ENCODE data around the gene KRTAP4-7. TPM values are rescaled to one million over a fixed set of nuclear protein-coding genes. Genes with fewer than 3 reads are reported as not detected.
"Not testable (repeated sequence)": the region's sequence is repeated elsewhere in the genome, so short reads cannot be mapped to it uniquely, and the experiment has no call there.

KRTAP4-7 gene
- total RNA-seq, 1 experiment from 2014 or later = not detected

GRCh38 chr17:41096055-41096454 lies 12.1 kb downstream of the KRTAP4-7 start:
- no peaks in the 10 kb centered on the region for H3K27me3 Mint-ChIP-seq (ENCODE audit: unreplicated experiment)
- TF ChIP-seq CTCF (IDR thresholded peaks at IDR 0.05; ENCODE audit: unreplicated experiment) = no peak
- no TSS peak for BruUV-seq (replicated peaks)
- CTCF ChIA-PET = no interaction called here
- H3K4me3 Mint-ChIP-seq (ENCODE audit: low read depth, unreplicated experiment) = no peak overlapping the region
- intact Hi-C loops (cut with micrococcal nuclease; ENCODE audit: unreplicated experiment) = no loop called here
- no peak for DNase-seq
- H3K36me3 Mint-ChIP-seq (ENCODE audit: insufficient read depth, unreplicated experiment) = no peaks in the 10 kb centered on the region
- no peak overlapping the region for H3K27ac Mint-ChIP-seq (ENCODE audit: unreplicated experiment)
- peaks cover 3% of the 10 kb centered on the region for H3K9me3 Mint-ChIP-seq (ENCODE audit: low read depth, unreplicated experiment)
- H3K4me1 Mint-ChIP-seq (ENCODE audit: low read depth, unreplicated experiment) = peaks cover 41% of the 10 kb centered on the region

- no TSS peak for BruUV-seq (replicated peaks)
- no peak within 1 kb of the TSS for H3K4me3 Mint-ChIP-seq (ENCODE audit: low read depth, unreplicated experiment)
- H3K36me3 Mint-ChIP-seq (ENCODE audit: insufficient read depth, unreplicated experiment) = no peaks in the 10 kb centered on the region
- no peak for TF ChIP-seq CTCF (IDR thresholded peaks at IDR 0.05; ENCODE audit: unreplicated experiment)
- intact Hi-C loops (cut with micrococcal nuclease; ENCODE audit: unreplicated experiment) = no loop called here
- no peak for DNase-seq
- no peaks in the 10 kb centered on the region for H3K27me3 Mint-ChIP-seq (ENCODE audit: unreplicated experiment)
- H3K27ac Mint-ChIP-seq (ENCODE audit: unreplicated experiment) = no peak within 1 kb of the TSS
- peaks cover 1% of the 10 kb centered on the region for H3K9me3 Mint-ChIP-seq (ENCODE audit: low read depth, unreplicated experiment)
- CTCF ChIA-PET = no interaction called here
- H3K4me1 Mint-ChIP-seq (ENCODE audit: low read depth, unreplicated experiment) = peaks cover 49% of the 10 kb centered on the region
These were observed 14.1 kb downstream of the KRTAP4-7 start, which contains the start of gene KRTAP4-8 for GRCh38 chr17:41098042-41098441. KRTAP4-8 (minus strand) TSS chr17:41098142; CDS start chr17:41098084, 58 bp downstream.

GRCh38 chr17:41098481-41098880 lies 14.5 kb downstream of the KRTAP4-7 start:
- intact Hi-C loops (cut with micrococcal nuclease; ENCODE audit: unreplicated experiment) = no loop called here
- Mint-ChIP-seq H3K27ac (ENCODE audit: unreplicated experiment) (no peak overlapping the region), H3K27me3 (ENCODE audit: unreplicated experiment) (no peaks in the 10 kb centered on the region), H3K4me3 (ENCODE audit: low read depth, unreplicated experiment) (no peak overlapping the region), H3K4me1 (ENCODE audit: low read depth, unreplicated experiment) (peaks cover 54% of the 10 kb centered on the region), H3K9me3 (ENCODE audit: low read depth, unreplicated experiment) (no peaks in the 10 kb centered on the region), H3K36me3 (ENCODE audit: insufficient read depth, unreplicated experiment) (no peaks in the 10 kb centered on the region)
- CTCF ChIA-PET = interaction anchor here (0.7 kb wide), 1 partner anchor 30 kb away, joined by 4 read pairs; no protein-coding TSS in a partner anchor
- no TSS peak for BruUV-seq (replicated peaks)
- DNase-seq = no peak
- TF ChIP-seq CTCF (IDR thresholded peaks at IDR 0.05; ENCODE audit: unreplicated experiment) = no peak

GRCh38 chr17:41099682-41100480 lies 15.9 kb downstream of the KRTAP4-7 start:
- CTCF ChIA-PET; intact Hi-C loops (cut with micrococcal nuclease; ENCODE audit: unreplicated experiment); H3K27me3 Mint-ChIP-seq (ENCODE audit: unreplicated experiment); BruUV-seq (replicated peaks); H3K9me3 Mint-ChIP-seq (ENCODE audit: low read depth, unreplicated experiment); H3K4me3 Mint-ChIP-seq (ENCODE audit: low read depth, unreplicated experiment); H3K36me3 Mint-ChIP-seq (ENCODE audit: insufficient read depth, unreplicated experiment): not testable (repeated sequence)
- H3K27ac Mint-ChIP-seq (ENCODE audit: unreplicated experiment) = peak overlapping the region; percentile 4
- DNase-seq = peak; percentile 57
- H3K4me1 Mint-ChIP-seq (ENCODE audit: low read depth, unreplicated experiment) = peaks cover 61% of the 10 kb centered on the region
